Amygdala (tissue), 56 donors: ENCODE data around the gene ZBTB25.

Experiments used
- DNase-seq, 56 donors: peaks; one replicate each; lab custom pipeline; 2025; lab: John Stamatoyannopoulos, UW

The ZBTB25 gene

GRCh38 chr14:64488590-64489099 is 15.0 kb downstream of the ZBTB25 start:
- no peak for DNase-seq

- no peak for DNase-seq
Observed at GRCh38 chr14:64478634-64479250, 24.9 kb downstream of the ZBTB25 start.

- DNase-seq, result no peak
Observed at GRCh38 chr14:64476438-64476837, 27.2 kb downstream of the ZBTB25 start.

DNA sequence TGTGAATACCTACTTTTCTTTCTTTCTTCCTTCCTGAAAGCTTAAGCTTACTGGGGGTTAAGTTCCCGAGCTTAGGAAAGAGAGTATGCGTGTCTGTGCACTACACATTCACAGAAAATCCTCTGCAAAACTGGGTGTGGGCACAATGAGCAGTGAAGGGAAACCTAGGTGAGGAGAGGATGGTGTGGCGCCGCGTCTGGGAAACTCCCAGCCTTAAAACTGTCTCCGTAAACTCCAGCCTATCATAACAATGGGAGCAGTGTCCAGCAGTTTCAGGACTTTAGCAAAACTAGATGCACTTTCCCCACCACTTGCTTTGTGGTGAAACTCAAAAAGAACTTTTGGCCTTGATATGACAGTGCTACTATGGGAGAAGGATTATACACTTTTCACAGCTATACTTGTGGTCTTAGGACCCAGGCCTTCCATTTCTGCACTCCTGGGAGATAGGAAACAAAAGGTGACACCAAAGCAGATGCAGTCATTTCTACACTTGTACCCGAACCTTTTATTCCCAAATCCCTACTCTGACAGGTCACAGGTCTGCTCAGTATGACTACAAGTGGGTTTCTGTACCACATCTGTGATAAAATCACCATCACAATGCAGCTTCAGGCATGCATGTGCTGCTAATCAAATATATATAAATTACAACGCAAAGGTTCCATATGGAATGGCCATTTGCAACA is 27.9 kb downstream of the ZBTB25 start:
- DNase-seq, result no peak

- DNase-seq, result no peak
Observed at GRCh38 chr14:64474698-64475097, 28.9 kb downstream of the ZBTB25 start.

DNA sequence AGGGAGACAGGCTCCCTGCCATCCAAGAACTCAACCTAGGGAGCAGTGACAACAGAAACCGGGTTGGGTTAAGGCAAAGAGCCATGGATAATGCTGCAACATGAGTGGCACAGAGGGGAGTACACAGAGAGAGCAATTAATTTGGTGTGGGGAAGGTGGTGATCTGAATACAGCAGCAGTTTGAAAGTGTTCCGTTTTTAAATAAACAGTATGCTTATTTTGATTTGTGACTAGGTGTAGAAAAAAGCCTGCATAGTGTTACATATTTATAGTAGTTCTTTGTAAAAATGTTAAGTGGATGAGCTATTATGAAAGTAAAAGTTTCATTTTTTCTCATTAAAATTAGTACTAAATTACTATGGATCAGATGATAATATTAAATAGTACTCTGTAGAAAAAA is 29.6 kb downstream of the ZBTB25 start:
- DNase-seq, result no peak

DNA sequence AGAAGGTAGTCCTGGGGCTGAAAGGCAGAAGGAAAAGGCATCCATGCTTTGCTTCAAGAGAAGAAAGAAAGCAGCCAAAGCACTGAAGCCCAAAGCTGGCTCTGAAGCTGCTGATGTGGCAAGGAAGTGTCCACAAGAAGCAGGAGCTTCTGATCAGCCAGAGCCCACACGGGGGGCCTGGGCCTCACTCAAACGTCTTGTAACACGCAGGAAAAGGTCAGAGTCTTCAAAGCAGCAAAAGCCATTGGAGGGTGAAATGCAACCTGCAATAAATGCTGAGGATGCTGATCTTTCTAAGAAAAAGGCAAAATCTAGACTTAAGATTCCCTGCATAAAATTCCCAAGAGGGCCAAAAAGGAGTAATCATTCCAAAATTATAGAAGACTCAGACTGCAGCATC is 35.2 kb downstream of the ZBTB25 start:
- no peak for DNase-seq

DNA sequence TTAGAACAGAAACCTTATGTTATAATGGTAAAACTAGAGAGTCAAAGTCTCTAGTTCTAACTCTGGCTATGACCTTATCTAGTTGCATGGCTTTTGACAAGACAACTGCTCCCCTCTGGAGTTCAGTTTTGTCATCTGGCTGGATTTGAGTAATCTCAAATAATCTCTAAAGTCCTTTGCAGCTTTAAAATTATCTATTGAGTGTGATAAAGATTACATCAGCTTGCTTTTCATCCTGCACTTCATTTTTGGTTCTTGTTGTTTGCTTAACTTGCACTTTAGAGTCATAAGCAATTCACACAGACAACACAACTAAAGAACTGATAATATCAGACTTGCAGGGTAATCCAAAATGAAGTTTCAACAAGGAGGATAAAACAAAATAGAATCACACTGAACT is 36.1 kb downstream of the ZBTB25 start:
- no peak for DNase-seq

GRCh38 chr14:64467101-64467500 is 36.5 kb downstream of the ZBTB25 start:
- DNase-seq, result no peak

- DNase-seq, result peak in 12 of 56 donors; percentile 5 to 45 (median 20)
Observed at GRCh38 chr14:64465831-64466554, 37.6 kb downstream of the ZBTB25 start.

DNA sequence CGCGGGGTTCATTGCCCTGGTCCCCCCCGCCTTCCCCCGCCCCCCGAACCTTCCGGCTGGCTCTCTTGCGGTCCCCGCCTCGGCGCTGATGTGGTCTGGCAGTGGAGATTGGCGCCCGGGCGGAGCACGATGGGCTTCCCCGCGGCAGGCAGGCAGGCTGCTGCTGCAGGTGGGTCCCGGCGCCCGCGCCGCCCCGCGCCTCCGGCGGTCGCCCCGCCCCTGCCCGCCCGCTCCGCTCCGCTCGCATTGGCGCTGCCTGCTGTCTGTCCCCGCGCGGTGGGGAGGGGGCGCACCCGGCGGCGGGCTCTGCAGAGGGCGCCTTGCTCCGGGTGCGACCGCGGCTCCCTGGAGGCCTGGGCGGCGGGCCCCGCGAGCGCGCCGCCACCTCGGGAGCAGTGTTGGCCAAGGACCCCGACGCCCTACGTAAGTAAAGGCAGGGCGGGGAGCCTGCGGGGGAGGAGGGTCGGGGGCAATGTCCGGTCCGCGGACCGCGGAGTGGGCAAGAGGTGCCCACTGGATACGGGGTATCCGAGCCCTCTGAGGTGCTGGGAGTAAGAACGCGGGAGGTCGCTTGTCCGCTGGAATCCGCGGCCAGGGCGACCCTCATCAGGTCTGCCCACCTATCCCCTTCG is 38.3 kb downstream of the ZBTB25 start, which contains the start of gene AKAP5:
Gene AKAP5 (plus strand): TSS at position 309 of the 632 bp plus-strand sequence. CDS start 2,896 bp downstream, outside the sequence.
- peak in 49 of 56 donors; percentile 13 to 83 (median 53) for DNase-seq

GRCh38 chr14:64464651-64465050 is 39.0 kb downstream of the ZBTB25 start:
- DNase-seq, result no peak

GRCh38 chr14:64463873-64464272 is 39.8 kb downstream of the ZBTB25 start:
- DNase-seq, result no peak

GRCh38 chr14:64463195-64463594 is 40.4 kb downstream of the ZBTB25 start:
- no peak for DNase-seq

GRCh38 chr14:64461221-64461620 is 42.4 kb downstream of the ZBTB25 start:
- no peak for DNase-seq

GRCh38 chr14:64459405-64460136 is 44.1 kb downstream of the ZBTB25 start:
- DNase-seq, result no peak

DNA sequence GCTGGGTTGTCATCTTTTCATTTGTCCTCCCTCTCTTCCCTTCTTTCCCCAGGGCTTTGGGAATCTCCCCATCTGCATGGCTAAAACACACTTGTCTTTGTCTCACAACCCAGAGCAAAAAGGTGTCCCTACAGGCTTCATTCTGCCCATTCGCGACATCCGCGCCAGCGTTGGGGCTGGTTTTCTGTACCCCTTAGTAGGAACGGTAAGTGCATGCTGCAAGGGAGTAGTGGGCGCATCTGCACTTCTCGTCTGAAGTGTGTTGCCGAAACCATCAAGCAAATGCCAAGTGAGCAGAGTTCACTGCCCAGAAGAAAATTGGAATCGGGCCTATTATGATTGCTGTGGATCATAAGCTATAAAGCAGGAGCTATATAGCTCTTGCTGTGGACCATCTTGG is 49.0 kb downstream of the ZBTB25 start:
- DNase-seq, result no peak

- DNase-seq, result no peak
Observed at GRCh38 chr14:64450255-64450654, 53.4 kb downstream of the ZBTB25 start.

GRCh38 chr14:64447876-64448670 is 55.6 kb downstream of the ZBTB25 start:
- no peak for DNase-seq
